NCI-H748 (cell line): Measurements from ENCODE around the gene EGFL7.
"Not testable (repeated sequence)": the region's sequence is repeated elsewhere in the genome, so short reads cannot be mapped to it uniquely, and the experiment has no call there.

Source experiments
- DNase-seq: peaks from one replicate; lab custom pipeline; 2025; ENCODE audit not compliant: unreplicated experiment; lab: John Stamatoyannopoulos, UW

The EGFL7 gene

GRCh38 chr9:136697146-136697820, 34.6 kb downstream of the EGFL7 start:
- no peak for DNase-seq

- DNase-seq = no peak
Observed at GRCh38 chr9:136697821-136698526, 35.3 kb downstream of the EGFL7 start.

GRCh38 chr9:136698635-136699246, 36.0 kb downstream of the EGFL7 start:
- DNase-seq = no peak

- DNase-seq = no peak
Observed at GRCh38 chr9:136700304-136700703, 37.6 kb downstream of the EGFL7 start.

- no peak for DNase-seq
Observed at GRCh38 chr9:136700959-136701667, 38.4 kb downstream of the EGFL7 start.

DNA sequence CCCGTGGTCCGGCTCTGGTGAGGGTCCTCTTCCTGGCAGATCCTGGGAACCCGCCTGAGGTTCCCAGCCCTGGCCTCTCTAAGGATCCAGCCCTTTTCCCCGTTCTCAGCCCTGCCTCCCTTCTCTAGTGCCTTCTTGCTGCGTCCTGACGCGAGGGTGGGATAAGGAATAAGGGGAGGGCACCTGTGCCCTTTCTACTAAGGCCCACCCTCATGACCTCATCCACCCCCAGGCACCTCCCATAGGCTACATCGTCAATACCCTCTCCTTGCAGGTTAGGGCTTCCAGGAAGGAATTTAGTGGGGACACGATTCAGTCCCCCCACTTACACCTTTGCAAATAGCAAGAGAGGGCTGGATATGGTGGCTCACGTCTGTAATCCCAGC, 38.9 kb downstream of the EGFL7 start:
- no peak for DNase-seq

DNA sequence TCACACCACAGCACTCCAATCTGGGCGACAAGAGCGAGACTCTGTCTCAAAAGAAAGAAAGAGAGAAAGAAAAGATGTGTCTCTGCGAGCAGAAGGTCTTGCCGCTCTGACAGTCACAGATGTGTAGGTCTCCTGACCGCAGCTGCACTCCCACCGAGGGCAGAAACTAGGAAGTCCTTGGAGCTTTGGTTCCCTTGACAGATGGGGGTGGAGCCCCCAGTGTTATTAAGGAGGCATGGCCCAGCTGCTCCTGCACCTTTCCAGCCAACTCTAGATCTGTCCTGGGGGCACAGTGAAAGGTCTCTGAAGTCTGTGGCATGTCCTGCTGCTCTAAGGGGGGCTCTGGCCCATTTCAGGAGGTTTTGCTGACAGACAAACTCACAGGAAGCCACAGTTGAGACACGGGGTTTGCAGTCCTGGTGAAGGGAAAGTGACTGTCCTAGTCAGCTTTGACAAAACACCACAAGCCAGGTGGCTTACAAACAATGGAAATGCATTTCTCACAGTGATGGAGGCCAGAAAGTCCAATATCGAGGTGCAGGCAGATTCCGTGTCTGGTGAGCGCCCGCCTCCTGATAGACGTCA, 40.7 kb downstream of the EGFL7 start:
- DNase-seq = no peak

DNA sequence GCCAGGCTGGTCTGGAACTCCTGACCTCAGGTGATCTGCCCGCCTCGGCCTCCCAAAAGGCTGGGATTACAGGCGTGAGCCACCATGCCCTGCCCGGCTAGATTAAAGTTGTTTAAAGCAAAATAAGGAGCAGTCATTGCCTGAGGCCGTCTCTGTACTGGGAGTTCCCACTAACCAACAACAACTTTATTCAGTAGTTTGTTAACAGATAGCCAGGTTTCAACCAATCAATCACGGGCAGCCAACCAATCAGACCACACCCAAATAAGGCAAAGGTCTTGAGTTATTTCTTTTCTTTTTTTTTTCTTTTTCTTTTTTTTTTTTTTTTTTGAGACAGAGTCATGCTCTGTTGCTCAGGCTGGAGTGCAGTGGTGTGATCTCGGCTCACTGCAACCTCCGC, 42.0 kb downstream of the EGFL7 start:
- not testable (repeated sequence) for DNase-seq

- no peak for DNase-seq
Observed at GRCh38 chr9:136705564-136705963, 42.8 kb downstream of the EGFL7 start.

DNA sequence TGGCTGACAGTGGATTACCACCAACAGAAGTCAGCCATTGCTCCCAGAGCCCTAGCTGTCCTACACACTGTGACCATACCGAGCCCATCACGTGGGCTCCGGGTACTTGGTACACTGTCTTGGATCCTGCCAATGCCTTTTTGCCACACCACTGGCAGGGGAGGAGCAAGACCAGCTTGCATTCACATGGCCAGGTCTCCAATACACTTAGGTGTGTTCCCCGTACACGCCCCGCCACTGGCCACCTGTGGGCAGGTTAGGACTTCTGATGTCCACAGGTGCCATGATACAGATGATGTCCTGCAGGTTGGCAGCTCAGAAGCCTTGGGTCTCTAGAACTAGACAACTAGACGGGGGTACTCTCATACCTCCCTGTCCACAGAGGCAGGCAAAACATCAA, 44.3 kb downstream of the EGFL7 start:
- no peak for DNase-seq

DNA sequence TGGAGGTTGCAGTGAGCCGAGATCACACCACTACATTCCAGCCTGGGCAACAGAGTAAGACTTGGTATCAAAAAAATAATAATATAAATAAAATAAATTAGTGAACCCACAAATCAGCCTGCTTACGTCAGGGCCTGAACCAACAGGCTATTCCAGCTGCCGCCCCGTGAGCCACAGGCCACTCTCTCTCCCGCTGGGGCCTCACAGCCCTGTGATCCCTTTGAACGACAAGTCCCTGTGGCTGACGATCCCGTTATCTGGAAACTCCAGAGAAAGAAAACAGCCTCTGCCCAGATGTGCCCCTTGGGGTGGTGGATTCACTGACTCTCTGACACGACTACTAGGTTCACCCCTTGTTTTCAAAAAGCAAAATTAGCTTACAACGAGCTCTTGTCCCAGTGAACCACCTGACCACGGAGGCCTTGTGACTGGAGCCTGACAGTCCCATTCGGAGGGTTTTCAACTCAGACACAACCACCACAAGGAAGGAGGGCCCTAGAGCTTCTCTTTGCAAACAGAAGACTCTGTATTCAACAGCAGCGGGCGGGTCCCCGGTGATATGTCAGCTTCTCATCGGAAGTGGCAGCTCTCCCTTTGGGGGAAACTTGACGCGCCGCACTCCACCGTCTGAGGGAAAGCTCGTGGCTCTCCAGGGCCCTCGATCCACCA, 45.3 kb downstream of the EGFL7 start:
- DNase-seq = no peak

- no peak for DNase-seq
Observed at GRCh38 chr9:136709454-136710109, 46.9 kb downstream of the EGFL7 start.

DNA sequence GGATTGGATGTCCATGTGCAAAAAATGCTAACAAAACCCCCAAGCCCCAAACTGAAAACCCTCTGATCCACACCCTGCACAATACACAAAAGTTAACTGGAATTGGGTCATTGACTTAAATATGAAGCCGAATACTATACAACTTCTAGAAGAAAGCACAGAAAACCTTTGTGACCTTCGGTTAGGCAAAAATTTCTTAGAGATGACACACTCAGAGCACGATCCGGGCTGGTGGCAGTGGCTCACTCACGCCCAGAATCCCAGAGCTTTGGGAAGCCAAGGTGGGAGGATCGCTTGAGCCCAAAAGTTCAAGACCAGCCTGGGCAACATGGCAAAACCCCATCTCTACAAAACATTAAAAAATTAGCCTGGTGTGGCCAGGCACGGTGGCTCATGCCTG, 47.8 kb downstream of the EGFL7 start:
- DNase-seq = no peak

- DNase-seq = not testable (repeated sequence)
Observed at GRCh38 chr9:136711219-136711648, 48.5 kb downstream of the EGFL7 start.

DNA sequence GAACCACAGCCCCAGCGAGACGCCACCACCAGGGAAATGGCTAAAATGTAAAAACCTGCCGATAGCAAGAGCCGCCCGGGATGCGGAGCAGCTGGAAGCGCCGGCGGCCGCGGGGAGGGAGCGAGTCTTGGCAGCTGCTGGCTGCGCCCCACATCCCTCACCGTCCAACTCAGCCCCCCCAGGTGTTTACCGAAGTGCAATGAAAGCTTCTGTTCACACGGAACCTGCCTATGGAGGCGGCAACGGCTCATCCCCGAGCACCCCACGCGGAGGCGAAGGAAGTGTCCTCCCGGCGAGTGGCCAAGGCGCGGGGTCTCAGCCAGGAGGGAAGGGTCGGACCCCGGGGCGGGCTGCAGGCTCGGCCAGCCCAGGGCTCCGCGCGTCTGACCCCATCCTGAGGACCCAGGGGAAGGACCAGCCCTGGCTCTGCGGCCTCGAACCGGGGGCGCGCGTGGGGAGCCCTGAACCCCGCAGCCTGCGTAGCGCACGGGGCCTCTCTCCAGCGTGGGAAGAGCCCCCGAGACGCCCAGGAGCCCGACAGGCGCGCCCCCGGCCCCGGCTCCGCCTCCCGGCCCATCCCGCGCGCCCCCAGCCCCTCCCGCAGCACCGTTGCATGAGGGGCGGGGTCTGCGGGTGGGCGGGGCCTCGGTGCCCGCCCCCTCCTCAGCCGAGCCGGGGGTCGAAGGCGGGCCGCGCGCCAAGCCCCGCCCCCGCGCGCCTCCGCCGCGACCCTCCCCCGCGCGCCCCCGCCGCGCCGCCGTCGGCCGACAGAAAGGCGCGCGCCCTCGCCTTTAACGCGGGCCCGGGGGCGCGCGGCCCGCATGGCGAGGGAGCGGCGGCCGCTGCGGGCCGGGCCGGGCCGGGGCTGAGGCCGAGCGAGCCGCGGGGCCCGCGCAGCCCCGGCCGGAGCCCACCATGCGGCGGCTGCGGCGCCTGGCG, 49.3 kb downstream of the EGFL7 start, which contains the start of gene DIPK1B:
TSS of gene DIPK1B (plus strand) at position 822 of the 939 bp plus-strand sequence. CDS start at position 916, 94 bp downstream.
- peak; percentile 79 for DNase-seq

DNA sequence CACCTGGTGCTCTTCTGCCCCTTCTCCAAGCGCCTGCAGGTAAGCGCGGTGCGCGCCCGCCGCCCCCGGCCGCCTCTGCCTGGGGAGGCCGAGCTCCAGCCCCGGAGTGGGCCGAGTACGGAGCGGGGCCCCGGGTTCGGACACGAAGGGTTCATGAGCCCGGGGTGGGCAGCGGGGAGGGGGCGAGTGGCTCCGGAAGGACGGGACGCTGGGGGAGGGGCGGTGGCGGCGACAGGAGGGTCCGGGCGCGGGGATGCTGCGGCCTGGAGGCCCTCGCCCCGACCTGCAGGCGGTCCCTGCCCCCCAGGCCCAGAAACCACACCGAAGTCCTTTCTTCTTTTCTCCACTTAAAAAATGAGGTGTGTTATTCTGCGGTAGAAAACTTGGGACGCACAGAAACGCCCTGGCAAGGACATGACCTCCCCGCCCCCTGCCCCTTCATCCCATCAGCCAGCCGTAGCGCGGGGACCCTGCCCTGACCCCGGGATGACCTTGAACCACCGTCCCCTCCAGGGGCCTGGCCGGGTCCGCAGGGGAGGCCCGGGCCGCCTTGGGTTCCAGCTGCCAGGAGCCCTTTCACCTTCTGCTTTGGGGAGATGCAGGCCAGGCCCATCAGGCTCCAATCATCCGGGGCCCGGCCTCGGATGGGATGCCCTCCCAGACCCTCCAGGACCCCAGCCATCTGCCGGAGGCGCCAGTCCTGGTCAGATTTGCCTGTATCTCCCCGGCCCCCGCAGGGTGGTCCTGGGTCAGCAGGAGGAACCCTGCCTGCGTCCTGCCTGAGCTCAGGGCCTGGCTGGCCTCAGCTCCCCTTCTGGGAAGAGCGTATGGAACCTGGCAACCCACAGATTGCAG, 50.2 kb downstream of the EGFL7 start:
- DNase-seq = no peak

- DNase-seq = peak; percentile 30
Observed at GRCh38 chr9:136713550-136713949, 50.8 kb downstream of the EGFL7 start.
